ENCODE data around the gene KCNK7.

DNA sequence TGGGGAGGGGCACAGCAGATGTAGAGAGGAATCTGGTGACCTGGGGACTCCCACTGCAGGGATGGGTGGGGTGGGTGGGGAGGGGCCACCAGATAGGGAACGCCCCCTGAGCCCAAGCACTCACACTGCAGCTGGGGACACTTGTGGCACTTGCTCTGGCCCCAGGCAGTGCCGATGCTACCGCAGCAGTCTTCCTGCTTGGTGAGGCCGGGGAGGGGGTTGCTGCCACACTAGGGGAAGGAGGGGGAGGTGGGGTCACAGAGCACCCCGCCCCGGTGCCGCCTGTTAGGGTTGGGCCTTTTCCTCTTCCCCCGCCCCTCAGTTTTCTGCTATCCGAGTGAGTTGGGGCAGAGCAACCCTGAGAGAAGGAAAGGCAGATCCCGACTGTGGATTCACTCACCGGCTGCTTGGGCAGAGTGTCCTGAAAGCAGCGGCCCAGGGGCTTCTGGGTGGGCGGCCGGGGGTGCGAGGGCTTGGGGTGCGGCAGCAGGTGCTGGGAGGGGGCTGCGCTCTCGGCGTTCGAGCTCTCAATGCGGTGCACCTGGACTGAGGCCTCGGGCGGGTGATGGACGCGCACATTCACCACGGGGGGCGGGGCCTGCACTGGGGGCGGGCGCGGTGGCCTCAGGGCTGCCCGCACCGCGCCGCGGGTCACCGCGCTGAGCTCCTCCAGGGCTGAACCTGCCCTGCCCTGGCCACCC lies 42.1 kb downstream of the KCNK7 start:
- TF ChIP-seq, protein P1, sequence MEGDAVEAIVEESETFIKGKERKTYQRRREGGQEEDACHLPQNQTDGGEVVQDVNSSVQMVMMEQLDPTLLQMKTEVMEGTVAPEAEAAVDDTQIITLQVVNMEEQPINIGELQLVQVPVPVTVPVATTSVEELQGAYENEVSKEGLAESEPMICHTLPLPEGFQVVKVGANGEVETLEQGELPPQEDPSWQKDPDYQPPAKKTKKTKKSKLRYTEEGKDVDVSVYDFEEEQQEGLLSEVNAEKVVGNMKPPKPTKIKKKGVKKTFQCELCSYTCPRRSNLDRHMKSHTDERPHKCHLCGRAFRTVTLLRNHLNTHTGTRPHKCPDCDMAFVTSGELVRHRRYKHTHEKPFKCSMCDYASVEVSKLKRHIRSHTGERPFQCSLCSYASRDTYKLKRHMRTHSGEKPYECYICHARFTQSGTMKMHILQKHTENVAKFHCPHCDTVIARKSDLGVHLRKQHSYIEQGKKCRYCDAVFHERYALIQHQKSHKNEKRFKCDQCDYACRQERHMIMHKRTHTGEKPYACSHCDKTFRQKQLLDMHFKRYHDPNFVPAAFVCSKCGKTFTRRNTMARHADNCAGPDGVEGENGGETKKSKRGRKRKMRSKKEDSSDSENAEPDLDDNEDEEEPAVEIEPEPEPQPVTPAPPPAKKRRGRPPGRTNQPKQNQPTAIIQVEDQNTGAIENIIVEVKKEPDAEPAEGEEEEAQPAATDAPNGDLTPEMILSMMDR (IDR thresholded peaks at IDR 0.05 in 4 of 5, conservative IDR thresholded peaks at IDR 0.05 in 1 of 5) = no peak
- TF ChIP-seq POLR2A (IDR thresholded peaks at IDR 0.05) = no peak
